Stimulated activated CD4-positive, alpha-beta T cell treated with anti-CD3 and anti-CD28 coated beads, TNF-alpha, amount 100 ng/mL, for 1 hour (primary cell): ENCODE results near the gene GLYATL3.

Experiments used
- DNase-seq, 3 donors: peaks; one replicate each; pipeline ENCODE4 v3.0.0-alpha.2; 2020; ENCODE audit warnings: low read depth in 3 of 3, low spot score in 1 of 3

The GLYATL3 gene

DNA sequence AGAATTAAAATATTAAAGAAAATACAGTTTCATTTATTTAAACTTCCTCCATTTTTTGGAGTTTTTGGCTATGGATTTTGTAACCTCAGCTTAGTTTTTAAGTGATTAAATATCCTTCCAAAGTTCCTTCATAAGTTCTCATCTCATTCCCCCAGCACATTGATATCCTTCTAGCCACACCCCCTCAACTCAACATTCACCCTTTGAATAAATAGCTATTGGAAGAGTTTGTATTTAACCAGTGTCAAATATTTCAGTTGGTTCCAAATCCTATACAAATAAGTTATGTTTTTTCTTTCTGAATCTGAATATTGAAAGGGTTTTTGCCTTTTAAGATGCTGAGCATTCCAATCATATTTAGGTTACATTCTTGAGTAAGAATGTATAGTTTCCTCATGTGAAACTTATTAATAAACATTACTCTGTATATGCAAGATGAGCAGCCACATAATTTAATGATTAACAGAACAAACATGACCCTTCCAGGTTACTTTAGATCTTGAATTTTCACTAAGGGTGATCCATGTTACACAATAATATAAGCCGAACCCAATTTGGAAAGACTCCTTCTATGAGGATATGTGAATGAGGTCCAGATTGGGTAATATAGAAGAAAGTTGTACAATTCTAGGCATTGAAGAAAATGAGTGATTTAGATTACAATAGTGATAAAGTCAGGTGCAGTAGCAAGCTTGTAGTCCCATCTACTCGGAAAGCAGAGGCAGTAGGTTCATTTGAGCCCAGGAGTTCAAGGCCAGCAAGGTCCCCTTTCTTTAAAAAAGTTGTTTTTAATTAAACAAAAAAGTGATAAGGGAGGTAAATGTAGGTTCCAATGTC is 13.6 kb downstream of the GLYATL3 start:
- DNase-seq = no peak

DNA sequence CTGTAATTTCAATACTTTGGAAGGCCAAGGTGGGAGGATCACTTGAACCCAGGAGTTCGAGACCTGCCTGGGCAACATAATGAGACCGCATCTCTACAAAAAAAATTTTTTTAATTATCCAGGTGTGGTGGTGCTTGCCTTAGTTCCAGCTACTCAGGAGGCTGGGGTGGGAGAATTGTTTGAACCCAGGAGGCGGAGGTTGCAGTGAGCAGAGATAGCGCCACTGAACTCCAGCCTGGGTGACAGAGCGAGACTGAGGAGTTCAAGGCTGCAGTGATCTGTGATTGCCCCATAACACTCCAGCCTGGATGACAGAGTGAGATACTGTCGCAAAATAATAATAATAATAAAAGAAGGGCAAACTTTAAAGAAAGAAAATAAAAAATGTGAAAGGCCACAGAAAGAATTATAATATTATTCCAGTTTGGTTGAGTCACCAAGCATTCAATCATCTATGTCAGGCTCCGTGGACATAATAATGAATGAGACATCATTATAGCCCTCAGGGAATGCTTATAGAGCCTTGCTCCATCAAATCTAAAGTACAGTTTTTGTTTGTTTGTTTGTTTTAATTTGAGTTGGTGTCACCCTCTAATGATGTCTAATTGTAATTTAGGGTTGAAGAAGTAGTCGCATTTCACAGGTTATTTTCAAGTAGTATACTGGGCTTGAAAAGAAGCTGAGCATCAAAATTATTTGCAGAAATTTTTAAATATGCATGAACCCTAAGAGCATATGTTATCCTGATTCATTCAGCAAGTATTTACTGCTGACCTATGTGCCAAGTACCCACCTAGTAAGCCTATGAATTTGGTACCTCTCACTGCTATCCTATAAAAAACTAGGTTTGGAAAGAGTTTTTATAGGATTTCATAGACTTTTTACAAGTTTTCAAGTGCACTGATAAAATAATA is 15.1 kb downstream of the GLYATL3 start:
- no peak for DNase-seq

DNA sequence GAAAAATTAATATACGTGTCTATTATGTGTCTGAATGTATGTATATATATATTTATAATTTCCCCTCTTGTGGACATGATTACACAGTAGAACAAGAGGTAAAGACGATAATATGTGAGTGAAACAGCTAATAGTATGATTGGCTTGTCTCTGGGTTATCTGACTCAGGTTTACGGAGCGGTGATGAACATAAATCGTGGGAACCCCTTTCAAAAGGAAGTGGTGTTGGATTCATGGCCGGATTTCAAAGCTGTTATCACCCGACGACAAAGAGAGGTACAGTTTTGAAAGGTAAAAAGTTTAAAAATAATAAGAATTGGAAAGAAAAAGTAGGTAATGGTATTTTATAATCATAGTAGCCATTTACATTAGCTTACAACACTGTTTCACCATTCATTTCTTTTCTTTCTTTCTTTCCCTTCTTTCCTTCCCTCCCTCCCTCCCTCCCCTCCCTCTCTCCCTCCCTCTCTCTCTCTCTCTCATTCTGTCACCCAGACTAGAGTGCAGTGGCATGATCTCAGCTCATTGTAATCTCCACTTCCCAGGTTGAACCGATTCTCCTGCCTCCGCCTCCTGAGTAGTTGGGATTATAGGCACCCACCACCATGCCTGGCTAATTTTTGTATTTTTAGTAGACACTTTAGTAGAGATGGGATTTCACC is 15.9 kb downstream of the GLYATL3 start:
- DNase-seq = no peak

DNA sequence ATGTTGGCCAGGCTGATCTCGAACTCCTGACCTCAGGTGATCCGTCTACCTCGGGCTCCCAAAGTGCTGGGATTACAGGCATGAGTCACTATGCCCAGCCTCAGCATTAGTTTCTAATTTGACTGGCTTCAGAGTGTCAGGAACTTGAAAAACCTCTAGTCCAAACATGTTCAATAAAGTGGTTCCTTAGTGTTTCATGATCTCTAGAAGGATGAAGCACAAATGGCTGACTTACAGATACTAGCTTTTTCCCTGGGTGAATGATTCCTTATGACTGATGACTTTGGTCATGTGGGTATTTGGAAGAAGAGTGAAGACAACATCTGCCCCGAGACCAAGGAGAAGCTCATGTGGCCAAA is 16.4 kb downstream of the GLYATL3 start:
- no peak for DNase-seq

DNA sequence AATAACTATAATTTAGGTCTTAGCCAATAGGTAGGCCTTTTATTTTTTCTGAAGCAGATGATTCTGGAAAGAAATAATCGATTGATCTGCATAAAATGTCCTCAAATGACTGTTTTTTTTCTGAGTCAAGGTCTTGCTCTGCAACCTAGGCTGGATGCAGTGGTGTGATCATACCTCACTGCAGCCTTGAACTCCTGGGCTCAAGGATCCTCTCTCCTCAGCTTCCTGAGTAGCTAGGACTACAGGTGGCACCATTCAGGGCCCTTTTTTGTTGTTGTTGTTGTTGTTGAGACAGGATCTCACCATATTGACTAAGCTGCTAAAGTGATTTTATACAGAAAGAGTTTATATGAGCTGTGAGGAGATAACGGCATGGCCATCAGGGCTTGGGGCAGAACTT is 18.2 kb downstream of the GLYATL3 start:
- DNase-seq = no peak

DNA sequence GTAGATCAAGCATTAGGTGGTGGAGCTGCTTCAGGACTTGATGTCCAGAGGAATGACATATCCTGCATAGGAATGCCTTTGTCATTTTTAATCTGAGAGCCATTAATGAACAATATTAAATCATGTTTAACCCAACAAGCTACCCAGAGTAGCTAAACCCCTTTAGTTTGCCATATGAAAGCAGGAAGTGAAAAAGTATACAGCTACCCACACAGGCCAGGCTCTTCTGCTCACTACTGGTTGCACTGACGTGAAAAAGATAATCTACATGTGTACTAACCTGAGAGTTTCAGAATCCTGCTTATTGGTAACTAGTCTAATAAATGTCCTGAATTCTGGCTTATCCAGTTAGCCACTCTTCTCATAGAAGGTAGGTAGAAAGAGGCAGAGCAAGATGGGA is 19.9 kb downstream of the GLYATL3 start:
- DNase-seq = no peak

DNA sequence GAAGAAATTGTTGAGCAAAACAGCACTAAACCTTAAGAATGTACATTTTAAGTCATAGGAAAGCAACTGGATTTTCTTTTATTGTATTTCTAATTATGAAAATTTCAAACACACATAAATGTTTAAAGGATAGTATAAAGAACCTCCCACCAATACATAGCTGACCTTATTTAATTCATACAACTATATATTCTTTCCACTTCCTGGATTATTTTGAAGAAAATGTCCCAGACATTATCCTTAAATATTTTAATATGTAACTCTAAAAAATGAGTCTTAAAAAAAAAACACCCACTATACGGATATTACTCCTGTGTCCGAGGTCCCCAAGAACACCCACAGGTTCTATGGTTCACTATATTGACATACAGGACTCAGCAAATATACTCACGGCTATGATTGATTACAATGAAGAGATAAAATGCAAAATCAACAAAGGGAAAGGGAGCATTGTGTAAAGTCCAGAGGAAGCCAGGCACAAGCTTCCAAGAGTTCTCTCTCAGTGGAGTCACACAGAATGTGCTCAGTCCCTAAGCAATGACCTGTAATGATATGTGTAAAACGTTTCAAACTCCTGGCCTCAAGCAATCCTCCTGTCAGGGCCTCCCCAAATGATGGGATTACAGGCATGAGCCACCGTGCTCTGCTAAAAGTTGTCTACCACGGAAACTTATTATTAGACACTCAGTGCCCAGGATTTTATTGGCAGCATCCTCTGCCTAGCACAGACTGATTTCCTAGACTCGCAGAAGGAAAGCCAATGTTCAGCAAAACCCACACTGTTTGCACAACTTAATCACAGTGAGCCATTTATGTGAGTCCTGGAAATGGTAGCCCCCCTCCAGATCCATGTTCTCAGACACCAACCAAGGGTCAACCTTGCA is 23.2 kb downstream of the GLYATL3 start:
- DNase-seq = no peak

DNA sequence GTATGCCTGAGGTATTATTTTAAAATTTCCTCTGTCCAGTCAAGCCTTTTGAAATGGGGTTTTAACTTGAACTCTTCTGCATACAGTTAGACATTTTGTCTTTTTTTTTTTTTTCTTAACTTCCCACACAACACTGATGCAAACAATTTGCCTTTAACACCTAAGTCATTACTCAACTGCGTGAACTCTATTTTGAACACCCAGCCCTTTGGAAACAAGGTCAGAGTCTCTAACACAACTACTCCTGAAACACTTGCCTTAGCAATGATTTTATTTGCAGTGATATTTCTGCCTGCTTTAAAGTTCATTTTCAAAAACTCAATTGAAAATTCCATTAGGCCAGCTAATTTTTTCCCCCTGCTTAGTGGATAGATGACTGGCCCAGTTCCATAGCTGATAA is 24.2 kb downstream of the GLYATL3 start:
- no peak for DNase-seq

DNA sequence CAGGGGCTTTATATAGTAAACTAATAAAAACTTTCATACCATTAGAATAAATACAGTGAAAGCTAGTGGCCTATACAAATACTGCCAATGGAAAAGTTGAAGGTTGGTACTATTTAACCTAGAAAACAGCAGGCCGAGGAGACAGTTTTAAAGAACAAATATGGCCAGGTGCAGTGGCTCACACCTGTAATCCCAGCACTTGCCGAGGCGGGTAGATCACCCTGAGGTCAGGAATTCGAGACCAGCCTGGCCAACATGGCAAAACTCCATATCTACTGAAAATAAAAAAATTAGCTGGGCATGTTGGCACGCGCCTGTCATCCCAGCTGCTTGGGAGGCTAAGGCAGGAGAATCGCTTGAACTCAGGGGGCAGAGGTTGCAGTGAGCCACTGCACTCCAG is 24.8 kb downstream of the GLYATL3 start:
- no peak for DNase-seq

DNA sequence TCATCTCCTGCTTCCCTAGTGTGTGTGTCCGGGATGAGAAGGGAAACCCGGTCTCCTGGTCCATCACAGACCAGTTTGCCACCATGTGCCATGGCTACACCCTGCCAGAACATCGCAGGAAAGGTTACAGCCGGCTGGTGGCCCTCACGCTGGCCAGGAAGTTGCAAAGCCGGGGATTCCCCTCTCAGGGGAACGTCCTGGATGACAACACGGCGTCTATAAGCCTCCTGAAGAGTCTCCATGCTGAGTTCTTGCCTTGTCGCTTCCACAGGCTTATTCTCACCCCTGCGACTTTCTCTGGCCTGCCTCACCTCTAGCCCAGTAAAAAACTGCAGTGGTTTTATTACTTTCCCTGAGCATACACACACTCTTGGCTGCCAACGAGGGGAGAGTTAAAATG is 26.9 kb downstream of the GLYATL3 start:
- DNase-seq = no peak

DNA sequence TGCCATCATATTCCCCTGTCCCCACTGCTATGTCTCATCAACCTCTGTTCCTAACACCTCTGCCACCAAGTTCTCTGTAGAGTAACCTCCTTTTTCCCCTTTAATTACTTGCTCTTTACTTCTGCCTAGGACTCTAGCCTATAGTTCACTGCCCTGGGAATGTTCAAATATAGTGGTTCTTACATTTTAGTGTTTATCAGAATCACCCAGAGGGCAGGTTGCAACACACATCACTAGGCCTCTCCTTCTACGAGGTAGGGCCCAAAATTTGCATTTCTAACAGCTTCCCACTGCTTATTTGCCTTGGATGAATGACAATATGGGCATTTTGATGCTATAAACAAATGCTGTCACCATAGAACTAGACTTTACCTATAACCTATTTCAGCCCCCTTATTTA is 27.6 kb downstream of the GLYATL3 start:
- no peak for DNase-seq

DNA sequence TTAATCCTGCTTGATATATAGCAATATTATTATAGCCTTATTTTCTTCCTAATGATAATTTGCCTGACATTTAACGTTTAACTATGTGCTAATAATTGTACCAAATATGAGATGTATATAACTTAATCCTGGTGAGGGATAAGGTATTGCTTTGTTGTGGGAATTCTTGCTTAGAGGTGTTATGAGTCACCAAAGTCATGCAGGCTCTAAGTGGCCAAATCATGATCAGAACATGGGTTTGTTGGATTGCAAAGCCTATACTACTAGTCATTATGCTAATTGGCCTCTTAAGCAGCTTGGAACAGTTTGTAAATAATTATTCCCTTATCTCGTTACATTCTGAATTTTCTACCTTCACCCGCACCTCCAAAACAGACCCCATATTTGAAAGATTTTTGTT is 28.8 kb downstream of the GLYATL3 start:
- no peak for DNase-seq

DNA sequence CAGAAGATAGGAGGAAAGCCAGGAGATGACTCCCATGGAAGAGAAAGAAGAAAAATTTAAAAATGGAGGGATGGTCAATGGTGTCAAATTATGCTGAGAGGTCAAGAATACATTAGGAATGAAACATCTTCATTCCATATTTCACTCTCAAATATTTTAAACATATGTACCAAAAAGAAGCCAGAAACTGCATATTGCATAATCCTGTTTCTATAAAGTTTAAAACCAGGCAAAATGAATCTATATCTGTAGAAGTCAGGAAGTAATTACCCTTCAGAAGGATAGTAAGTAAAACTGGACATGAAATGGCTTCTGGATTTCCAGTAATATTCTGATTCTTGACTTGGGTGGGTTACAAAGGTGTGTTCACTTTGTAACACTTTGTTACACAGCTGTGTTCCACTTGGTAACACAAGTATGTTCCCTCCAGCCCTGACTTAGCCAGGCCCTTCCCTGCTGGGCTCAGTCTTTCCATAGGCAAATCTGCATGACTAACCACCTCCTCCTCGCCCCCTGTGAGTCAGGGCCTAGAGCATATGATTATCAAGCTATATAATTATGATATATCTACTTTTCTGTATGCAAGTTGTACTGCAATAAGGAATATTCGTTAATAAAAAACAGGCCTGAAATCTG is 30.5 kb downstream of the GLYATL3 start:
- no peak for DNase-seq

DNA sequence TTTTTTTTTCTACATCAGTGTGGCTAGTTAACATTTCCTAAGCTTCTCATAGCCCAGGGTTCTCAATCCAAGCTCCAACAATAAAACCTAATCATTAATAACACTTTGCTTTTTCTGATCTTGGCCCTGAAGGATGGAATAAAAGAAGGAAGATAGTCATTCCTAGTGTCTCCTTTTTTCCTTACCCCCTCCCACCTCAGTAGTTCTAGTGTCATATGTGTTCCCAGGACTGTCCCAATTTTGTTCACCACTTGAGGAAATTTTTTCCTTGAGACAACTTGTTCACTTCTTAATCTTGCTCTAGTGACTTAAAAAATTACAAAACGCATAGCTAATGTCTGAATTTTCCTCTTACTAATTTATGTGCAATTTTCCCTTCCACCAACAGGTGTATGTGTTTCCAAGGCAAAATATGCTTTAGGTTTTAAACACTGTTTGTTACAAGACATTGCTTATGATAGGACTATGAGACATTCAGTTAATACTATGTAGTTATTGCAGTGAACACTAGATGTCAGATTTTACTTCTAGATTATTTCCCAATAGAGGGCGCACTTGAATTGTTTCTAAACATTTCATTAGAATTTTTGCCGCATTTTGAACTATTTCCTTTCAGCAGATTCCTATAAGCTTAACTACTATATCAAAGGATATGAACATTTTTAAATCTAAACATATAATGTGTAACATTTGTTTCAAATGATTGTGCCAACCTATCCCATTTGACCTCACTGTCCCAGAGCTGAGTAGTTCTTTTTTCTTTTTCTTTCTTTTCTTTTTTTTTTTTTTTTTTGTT is 32.2 kb downstream of the GLYATL3 start:
- DNase-seq = no peak

DNA sequence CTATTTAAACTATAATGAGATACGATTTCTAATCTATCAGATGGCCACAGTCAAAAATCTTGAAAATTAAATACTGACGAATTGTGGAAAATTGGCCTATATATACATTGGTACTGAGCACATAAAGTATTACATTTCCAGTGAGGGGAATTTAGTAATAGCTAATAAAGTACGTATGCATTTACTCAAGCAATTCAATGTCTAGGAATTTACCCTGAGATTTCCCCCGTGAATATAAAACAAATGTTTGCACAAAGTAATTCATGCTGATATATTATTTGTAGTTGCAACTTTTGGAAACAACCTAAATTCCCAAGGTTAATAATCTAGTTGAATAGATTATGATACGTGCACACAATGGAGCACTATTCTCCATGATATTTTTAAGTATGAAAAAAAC is 36.1 kb downstream of the GLYATL3 start:
- no peak for DNase-seq

DNA sequence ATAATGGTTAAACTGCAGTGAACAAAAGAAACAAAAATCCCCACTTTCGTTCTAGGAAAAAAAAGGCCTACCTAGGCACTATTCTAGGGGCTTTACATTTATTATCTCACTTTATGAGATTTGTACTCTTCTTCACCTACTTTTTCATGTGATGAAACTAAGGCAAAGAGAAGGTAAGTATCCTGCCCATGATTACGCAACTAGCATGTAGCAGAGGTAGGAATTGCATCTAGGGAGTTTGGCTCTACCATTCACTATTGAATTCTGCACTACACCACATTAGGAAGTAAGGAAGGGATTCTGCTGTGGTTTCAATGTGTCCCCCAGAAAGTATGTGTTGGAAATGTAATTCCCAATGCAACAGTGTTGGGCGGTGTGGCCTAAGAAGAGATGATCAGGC is 39.4 kb downstream of the GLYATL3 start:
- no peak for DNase-seq

DNA sequence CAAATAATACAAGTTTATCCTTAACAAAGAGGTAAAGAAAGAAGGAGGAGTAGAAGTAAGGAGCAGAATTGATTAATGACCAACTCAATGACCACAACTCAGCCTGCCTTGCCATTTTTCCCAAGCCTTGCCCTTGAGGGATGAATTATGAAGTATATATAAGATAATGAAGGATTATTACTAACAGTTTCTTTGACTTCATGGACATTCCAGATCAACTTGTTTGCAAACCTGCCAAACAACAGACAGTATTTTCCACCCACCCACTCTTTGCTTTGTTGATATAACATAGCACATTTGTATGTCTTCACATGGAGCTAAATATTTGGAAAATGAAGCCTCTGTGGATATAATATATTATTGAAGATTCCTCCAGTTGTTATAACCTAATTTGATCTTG is 40.9 kb downstream of the GLYATL3 start:
- DNase-seq = no peak

DNA sequence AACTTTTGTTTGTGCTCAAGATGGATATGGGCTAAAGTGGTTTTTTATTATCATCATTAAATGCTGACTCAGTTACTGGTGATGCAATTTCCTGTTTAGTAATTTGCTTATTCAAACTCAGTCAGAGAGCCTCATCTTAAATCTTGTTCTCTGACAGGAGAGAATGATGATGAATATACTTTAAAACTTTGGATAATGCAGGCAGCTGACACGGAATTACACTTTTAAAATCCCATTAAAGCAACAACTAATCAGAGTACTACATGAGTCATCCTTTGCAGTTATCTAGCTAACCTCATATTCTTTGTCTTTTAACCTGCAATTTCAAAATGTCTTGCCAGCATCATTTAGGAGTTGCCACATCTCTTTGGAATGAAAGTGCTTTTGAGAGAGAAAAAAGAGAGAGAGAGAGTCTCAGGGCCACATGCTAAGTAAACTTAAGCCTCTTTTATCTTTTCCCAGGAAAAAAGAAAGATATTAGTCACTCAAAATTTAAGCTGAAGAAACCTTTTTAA is 41.5 kb downstream of the GLYATL3 start:
- no peak for DNase-seq

DNA sequence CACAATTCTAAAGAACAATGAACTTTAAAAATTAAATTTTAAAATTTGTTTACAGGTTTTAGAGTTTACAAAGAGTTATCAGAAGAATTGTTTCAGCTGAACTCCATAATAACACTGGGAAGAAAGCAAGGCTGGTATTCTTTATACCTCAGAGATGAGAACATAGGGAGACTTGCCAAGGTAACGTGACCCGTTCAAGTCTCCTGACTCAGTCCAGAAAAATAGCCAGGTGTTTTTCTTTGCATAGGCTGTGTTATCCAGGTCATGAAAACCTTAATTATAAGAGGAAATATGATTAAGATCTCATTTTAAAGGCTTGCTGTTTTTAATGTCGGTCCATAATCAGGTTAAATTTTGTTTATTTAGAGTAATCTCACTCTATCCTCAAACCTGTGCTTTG is 42.2 kb downstream of the GLYATL3 start:
- DNase-seq = no peak
